Immature natural killer cell (primary cell): ENCODE data around the gene ADORA3. TPM values are rescaled to one million over a fixed set of nuclear protein-coding genes. Genes with fewer than 3 reads are reported as not detected.

ENCODE experiments used
- DNase-seq, 3 donors: peaks; one replicate each; pipeline ENCODE4 v3.0.0; 2022; ENCODE audit warnings: mixed read lengths in 1 of 3
- H3K27ac Mint-ChIP-seq, 6 donors: one replicate each; pipeline ENCODE4 v1.8.0; 2020; ENCODE audit warnings: mixed read lengths in 6 of 6, mild to moderate bottlenecking in 5 of 6, inconsistent platforms in 4 of 6, moderate library complexity in 3 of 6
- H3K27me3 Mint-ChIP-seq, 3 donors: one replicate each; pipeline ENCODE4 v1.8.0; 2020 to 2021; ENCODE audit warnings: low read depth in 3 of 3, mild to moderate bottlenecking in 3 of 3, mixed read lengths in 3 of 3, moderate library complexity in 3 of 3, inconsistent platforms in 1 of 3
- H3K36me3 Mint-ChIP-seq, 3 donors: one replicate each; pipeline ENCODE4 v1.8.0; 2020; ENCODE audit warnings: mixed read lengths in 3 of 3, inconsistent platforms in 2 of 3, mild to moderate bottlenecking in 2 of 3
- H3K4me1 Mint-ChIP-seq, 2 donors: one replicate each; pipeline ENCODE4 v1.8.0; 2020; ENCODE audit warnings: inconsistent platforms in 2 of 2, mild to moderate bottlenecking in 2 of 2, mixed read lengths in 2 of 2, moderate library complexity in 1 of 2
- H3K4me3 Mint-ChIP-seq, 5 donors: one replicate each; pipeline ENCODE4 v1.8.0; 2020; ENCODE audit warnings: mild to moderate bottlenecking in 5 of 5, mixed read lengths in 5 of 5, inconsistent platforms in 3 of 5, moderate library complexity in 3 of 5
- H3K9me3 Mint-ChIP-seq, 6 donors: one replicate each; pipeline ENCODE4 v1.8.0; 2020; ENCODE audit warnings: mild to moderate bottlenecking in 6 of 6, mixed read lengths in 6 of 6, inconsistent platforms in 4 of 6, moderate library complexity in 3 of 6
- polyA plus RNA-seq, 3 donors: library from polyadenylated mRNA; unstranded; fragments of 300-500 nt; fragmentation: Illumina TruSeq; gene quantifications; one replicate each; pipeline ENCODE4 v1.2.3, GENCODE V29; 2021

ADORA3 gene
- polyA plus RNA-seq, 3 donors from 2014 or later, result 0.23 TPM; not detected in 2

- H3K4me1 Mint-ChIP-seq, result peaks cover 31 to 41% of the 10 kb centered on the region in 2 donors
- no peak overlapping the region for H3K27ac Mint-ChIP-seq
- no peaks in the 10 kb centered on the region for H3K9me3 Mint-ChIP-seq
- DNase-seq, result no peak
- H3K36me3 Mint-ChIP-seq, result peaks cover 10 to 22% (median 10%) of the 10 kb centered on the region in 3 donors
- H3K27me3 Mint-ChIP-seq, result peaks cover 1 to 4% (median 2%) of the 10 kb centered on the region in 3 donors
- H3K4me3 Mint-ChIP-seq, result no peak overlapping the region
Measured at GRCh38 chr1:111480674-111481073, 22.8 kb downstream of the ADORA3 start.

GRCh38 chr1:111476761-111477309 lies 26.6 kb downstream of the ADORA3 start:
- H3K27me3 Mint-ChIP-seq, result peaks cover 2 to 5% (median 2%) of the 10 kb centered on the region in 3 donors
- H3K9me3 Mint-ChIP-seq, result no peaks in the 10 kb centered on the region
- H3K4me1 Mint-ChIP-seq, result peaks cover 6 to 50% of the 10 kb centered on the region in 2 donors
- peaks cover 10 to 22% (median 10%) of the 10 kb centered on the region in 3 donors for H3K36me3 Mint-ChIP-seq
- peak overlapping the region in 5 of 6 donors; percentile 94 to 97 (median 96) for H3K27ac Mint-ChIP-seq
- peak overlapping the region; percentile 93 to 97 (median 96) for H3K4me3 Mint-ChIP-seq
- peak; percentile 63 to 70 (median 63) for DNase-seq

GRCh38 chr1:111476214-111476613 lies 27.2 kb downstream of the ADORA3 start:
- Mint-ChIP-seq H3K9me3 (no peaks in the 10 kb centered on the region), H3K4me1 (peaks cover under 1 to 47% of the 10 kb centered on the region in 2 donors), H3K27ac (peak overlapping the region in 5 of 6 donors; percentile 94 to 97 (median 96)), H3K27me3 (peaks cover 2 to 5% (median 2%) of the 10 kb centered on the region in 3 donors), H3K36me3 (peaks cover 10 to 22% (median 10%) of the 10 kb centered on the region in 3 donors), H3K4me3 (peak overlapping the region; percentile 93 to 97 (median 96))
- no peak for DNase-seq

GRCh38 chr1:111475701-111476100 lies 27.7 kb downstream of the ADORA3 start:
- Mint-ChIP-seq H3K27me3 (peaks cover 2 to 5% (median 2%) of the 10 kb centered on the region in 3 donors), H3K4me3 (peak overlapping the region; percentile 93 to 97 (median 96)), H3K4me1 (peaks cover 0 to 47% of the 10 kb centered on the region in 2 donors), H3K9me3 (no peaks in the 10 kb centered on the region), H3K27ac (peak overlapping the region in 5 of 6 donors; percentile 94 to 97 (median 96)), H3K36me3 (peaks cover 10 to 22% (median 10%) of the 10 kb centered on the region in 3 donors)
- DNase-seq, result peak; percentile 69 to 74 (median 73)

- Mint-ChIP-seq H3K4me3 (peak overlapping the region; percentile 93 to 97 (median 96)), H3K27ac (peak overlapping the region in 5 of 6 donors; percentile 94 to 97 (median 96)), H3K4me1 (peaks cover 0 to 47% of the 10 kb centered on the region in 2 donors), H3K9me3 (no peaks in the 10 kb centered on the region), H3K27me3 (peaks cover 2 to 5% (median 2%) of the 10 kb centered on the region in 3 donors), H3K36me3 (peaks cover 10 to 22% (median 10%) of the 10 kb centered on the region in 3 donors)
- no peak for DNase-seq
Measured at GRCh38 chr1:111474521-111474920, 28.9 kb downstream of the ADORA3 start.

GRCh38 chr1:111474106-111474505 lies 29.3 kb downstream of the ADORA3 start:
- peak overlapping the region in 5 of 6 donors; percentile 94 to 97 (median 96) for H3K27ac Mint-ChIP-seq

GRCh38 chr1:111471538-111471937 lies 31.9 kb downstream of the ADORA3 start:
- Mint-ChIP-seq H3K4me3 (no peak overlapping the region), H3K36me3 (peaks cover 0 to 7% (median 4%) of the 10 kb centered on the region in 3 donors), H3K27me3 (peaks cover 2% of the 10 kb centered on the region in 3 donors), H3K27ac (no peak overlapping the region), H3K9me3 (no peaks in the 10 kb centered on the region), H3K4me1 (peaks cover 0 to 26% of the 10 kb centered on the region in 2 donors)
- DNase-seq, result no peak

More at GRCh38 chr1:111474106-111474505, 29.3 kb downstream of the ADORA3 start:
- Mint-ChIP-seq H3K4me3 (peak overlapping the region; percentile 93 to 97 (median 96)), H3K4me1 (peaks cover 0 to 47% of the 10 kb centered on the region in 2 donors), H3K36me3 (peaks cover 10 to 22% (median 10%) of the 10 kb centered on the region in 3 donors), H3K9me3 (no peaks in the 10 kb centered on the region), H3K27me3 (peaks cover 2 to 5% (median 2%) of the 10 kb centered on the region in 3 donors)
- no peak for DNase-seq

- Mint-ChIP-seq H3K4me1 (peaks cover 0 to 21% of the 10 kb centered on the region in 2 donors), H3K27ac (no peak overlapping the region), H3K9me3 (no peaks in the 10 kb centered on the region), H3K4me3 (no peak overlapping the region), H3K36me3 (peaks cover 0 to 7% (median 4%) of the 10 kb centered on the region in 3 donors), H3K27me3 (peaks cover 2% of the 10 kb centered on the region in 3 donors)
- DNase-seq, result peak; percentile 79 to 82 (median 80)
Measured at GRCh38 chr1:111471012-111471411, 32.4 kb downstream of the ADORA3 start.

GRCh38 chr1:111470596-111470995 lies 32.8 kb downstream of the ADORA3 start:
- peaks cover 0 to 2% (median 2%) of the 10 kb centered on the region in 3 donors for H3K27me3 Mint-ChIP-seq
- no peak overlapping the region for H3K27ac Mint-ChIP-seq
- no peak overlapping the region for H3K4me3 Mint-ChIP-seq
- H3K4me1 Mint-ChIP-seq, result peaks cover 0 to 17% of the 10 kb centered on the region in 2 donors
- no peak for DNase-seq
- no peaks in the 10 kb centered on the region for H3K9me3 Mint-ChIP-seq
- H3K36me3 Mint-ChIP-seq, result peaks cover 0 to 7% (median 4%) of the 10 kb centered on the region in 3 donors

GRCh38 chr1:111469539-111469938 lies 33.9 kb downstream of the ADORA3 start:
- no peak overlapping the region for H3K27ac Mint-ChIP-seq
- peaks cover 0 to 11% of the 10 kb centered on the region in 2 donors for H3K4me1 Mint-ChIP-seq
- no peak overlapping the region for H3K4me3 Mint-ChIP-seq
- peaks cover 0 to 7% (median 6%) of the 10 kb centered on the region in 3 donors for H3K36me3 Mint-ChIP-seq
- H3K9me3 Mint-ChIP-seq, result no peaks in the 10 kb centered on the region
- DNase-seq, result no peak
- peaks cover 0 to 2% (median under 1%) of the 10 kb centered on the region in 3 donors for H3K27me3 Mint-ChIP-seq

- H3K4me1 Mint-ChIP-seq, result peaks cover 0 to 8% of the 10 kb centered on the region in 2 donors
- no peaks in the 10 kb centered on the region for H3K9me3 Mint-ChIP-seq
- H3K4me3 Mint-ChIP-seq, result no peak overlapping the region
- H3K27ac Mint-ChIP-seq, result no peak overlapping the region
- peaks cover 0 to 2% (median 0%) of the 10 kb centered on the region in 3 donors for H3K27me3 Mint-ChIP-seq
- peaks cover 0 to 13% (median 7%) of the 10 kb centered on the region in 3 donors for H3K36me3 Mint-ChIP-seq
- no peak for DNase-seq
Measured at GRCh38 chr1:111468717-111469100, 34.7 kb downstream of the ADORA3 start.

GRCh38 chr1:111467865-111468716 lies 35.3 kb downstream of the ADORA3 start:
- Mint-ChIP-seq H3K27me3 (peaks cover 0 to 2% (median 0%) of the 10 kb centered on the region in 3 donors), H3K36me3 (peaks cover 4 to 18% (median 11%) of the 10 kb centered on the region in 3 donors), H3K4me3 (no peak overlapping the region), H3K4me1 (peaks cover 0 to 2% of the 10 kb centered on the region in 2 donors), H3K9me3 (no peaks in the 10 kb centered on the region), H3K27ac (no peak overlapping the region)
- DNase-seq, result no peak

GRCh38 chr1:111466480-111466879 lies 37.0 kb downstream of the ADORA3 start:
- no peak for DNase-seq
- H3K36me3 Mint-ChIP-seq, result peaks cover 8 to 23% (median 23%) of the 10 kb centered on the region in 3 donors
- H3K9me3 Mint-ChIP-seq, result no peaks in the 10 kb centered on the region
- peaks cover 0 to 2% of the 10 kb centered on the region in 2 donors for H3K4me1 Mint-ChIP-seq
- H3K4me3 Mint-ChIP-seq, result no peak overlapping the region
- no peak overlapping the region for H3K27ac Mint-ChIP-seq
- no peaks in the 10 kb centered on the region for H3K27me3 Mint-ChIP-seq
